Measurements from ENCODE around the gene CCM2.

Gene CCM2

GRCh38 chr7:45070254-45070642 is 70.2 kb downstream of the CCM2 start:
- Histone ChIP-seq H3K79me2 (ENCODE audit: low read length) (peaks cover 73% of the 10 kb centered on the region), H3K27ac (ENCODE audit: low read length) (no peak overlapping the region), H4K20me1 (ENCODE audit: insufficient read depth, low read length) (peaks cover 15% of the 10 kb centered on the region; the same call in 1 of the 2 replicates), H2AFZ (ENCODE audit: low read length) (no peak overlapping the region), H3K4me3 (ENCODE audit: low read length) (no peak overlapping the region), H3K27me3 (replicated peaks; ENCODE audit: insufficient read depth, low read length) (no peaks in the 10 kb centered on the region), H3K9me3 (replicated peaks; ENCODE audit: insufficient read depth, low read length) (no peaks in the 10 kb centered on the region), H3F3A (ENCODE audit: insufficient read depth, low read length) (no peaks in the 10 kb centered on the region), H3K9ac (ENCODE audit: low read length) (no peak overlapping the region), H3K9me2 (replicated peaks; ENCODE audit: insufficient read depth, low read length) (no peaks in the 10 kb centered on the region), H3K4me2 (ENCODE audit: low read depth, low read length) (no peak overlapping the region), H3K4me1 (ENCODE audit: low read length) (no peaks in the 10 kb centered on the region), H3K36me3 (replicated peaks; ENCODE audit: insufficient read depth, low read length) (peaks cover 17% of the 10 kb centered on the region)
- TF ChIP-seq EZH2phosphoT487 (IDR thresholded peaks at IDR 0.05; ENCODE audit: low read length) (no peak), CTCF (IDR thresholded peaks at IDR 0.05; ENCODE audit: low read length) (no peak), EZH2 (optimal IDR thresholded peaks at IDR 0.05; ENCODE audit: low read depth, low read length) (no peak)
- DNase-seq = no peak

GRCh38 chr7:45071528-45071927 is 71.5 kb downstream of the CCM2 start:
- Histone ChIP-seq H3F3A (ENCODE audit: insufficient read depth, low read length) (no peaks in the 10 kb centered on the region), H3K27me3 (replicated peaks; ENCODE audit: insufficient read depth, low read length) (no peaks in the 10 kb centered on the region), H3K4me1 (ENCODE audit: low read length) (no peaks in the 10 kb centered on the region), H3K36me3 (replicated peaks; ENCODE audit: insufficient read depth, low read length) (peaks cover 23% of the 10 kb centered on the region), H3K4me2 (ENCODE audit: low read depth, low read length) (no peak overlapping the region), H4K20me1 (ENCODE audit: insufficient read depth, low read length) (peaks cover 14% of the 10 kb centered on the region; the same call in 1 of the 2 replicates), H2AFZ (ENCODE audit: low read length) (no peak overlapping the region), H3K9me2 (replicated peaks; ENCODE audit: insufficient read depth, low read length) (no peaks in the 10 kb centered on the region), H3K9me3 (replicated peaks; ENCODE audit: insufficient read depth, low read length) (no peaks in the 10 kb centered on the region), H3K9ac (ENCODE audit: low read length) (no peak overlapping the region), H3K27ac (ENCODE audit: low read length) (no peak overlapping the region), H3K79me2 (ENCODE audit: low read length) (peaks cover 60% of the 10 kb centered on the region), H3K4me3 (ENCODE audit: low read length) (no peak overlapping the region)
- DNase-seq = no peak
- TF ChIP-seq EZH2phosphoT487 (IDR thresholded peaks at IDR 0.05; ENCODE audit: low read length) (no peak), CTCF (IDR thresholded peaks at IDR 0.05; ENCODE audit: low read length) (no peak), EZH2 (optimal IDR thresholded peaks at IDR 0.05; ENCODE audit: low read depth, low read length) (no peak)

GRCh38 chr7:45072131-45073030 is 72.4 kb downstream of the CCM2 start:
- Histone ChIP-seq H3K9ac (ENCODE audit: low read length) (no peak overlapping the region), H3K4me3 (ENCODE audit: low read length) (no peak overlapping the region), H3K9me2 (replicated peaks; ENCODE audit: insufficient read depth, low read length) (no peaks in the 10 kb centered on the region), H3K27me3 (replicated peaks; ENCODE audit: insufficient read depth, low read length) (no peaks in the 10 kb centered on the region), H3K27ac (ENCODE audit: low read length) (no peak overlapping the region), H3K36me3 (replicated peaks; ENCODE audit: insufficient read depth, low read length) (peaks cover 23% of the 10 kb centered on the region), H3K79me2 (ENCODE audit: low read length) (peaks cover 58% of the 10 kb centered on the region), H3K4me2 (ENCODE audit: low read depth, low read length) (no peak overlapping the region), H3K4me1 (ENCODE audit: low read length) (no peaks in the 10 kb centered on the region), H4K20me1 (ENCODE audit: insufficient read depth, low read length) (peaks cover 13% of the 10 kb centered on the region; the same call in 1 of the 2 replicates), H3K9me3 (replicated peaks; ENCODE audit: insufficient read depth, low read length) (no peaks in the 10 kb centered on the region), H2AFZ (ENCODE audit: low read length) (no peak overlapping the region), H3F3A (ENCODE audit: insufficient read depth, low read length) (no peaks in the 10 kb centered on the region)
- DNase-seq = no peak
- TF ChIP-seq EZH2phosphoT487 (IDR thresholded peaks at IDR 0.05; ENCODE audit: low read length) = no peak
- TF ChIP-seq EZH2 (optimal IDR thresholded peaks at IDR 0.05; ENCODE audit: low read depth, low read length) = no peak
- no peak for TF ChIP-seq CTCF (IDR thresholded peaks at IDR 0.05; ENCODE audit: low read length)
